IPS-20b (cell line): ENCODE measurements around the gene ADAP1.

ENCODE experiments used
- H3K27ac ChIP-seq: one replicate; pipeline ENCODE4 v1.5.1; 2013; ENCODE audit warnings: low read length
- H3K27me3 ChIP-seq: 2 replicates; pipeline ENCODE4 v1.6.1; 2013; ENCODE audit warnings: mild to moderate bottlenecking, low read length, inconsistent platforms; ENCODE audit not compliant: insufficient read depth
- H3K36me3 ChIP-seq: 2 replicates; pipeline ENCODE4 v1.6.1; 2013; ENCODE audit warnings: low read depth, mild to moderate bottlenecking, inconsistent platforms, low read length, moderate library complexity; ENCODE audit not compliant: insufficient read depth
- H3K4me1 ChIP-seq: 2 replicates; pipeline ENCODE4 v1.6.1; 2013; ENCODE audit warnings: mild to moderate bottlenecking, control low read depth, inconsistent platforms, low read length, moderate library complexity; ENCODE audit not compliant: insufficient read depth
- H3K4me3 ChIP-seq: 2 replicates; pipeline ENCODE4 v1.5.1; 2013; ENCODE audit warnings: mild to moderate bottlenecking, low read length, inconsistent platforms
- H3K9ac ChIP-seq: 2 replicates; pipeline ENCODE4 v1.6.1; 2013; ENCODE audit warnings: low read depth, mild to moderate bottlenecking, inconsistent platforms, low read length, moderate library complexity
- H3K9me3 ChIP-seq: 2 replicates; pipeline ENCODE4 v1.6.1; 2013; ENCODE audit warnings: mild to moderate bottlenecking, low read depth, low read length, inconsistent platforms; ENCODE audit not compliant: insufficient read depth

Gene ADAP1

DNA sequence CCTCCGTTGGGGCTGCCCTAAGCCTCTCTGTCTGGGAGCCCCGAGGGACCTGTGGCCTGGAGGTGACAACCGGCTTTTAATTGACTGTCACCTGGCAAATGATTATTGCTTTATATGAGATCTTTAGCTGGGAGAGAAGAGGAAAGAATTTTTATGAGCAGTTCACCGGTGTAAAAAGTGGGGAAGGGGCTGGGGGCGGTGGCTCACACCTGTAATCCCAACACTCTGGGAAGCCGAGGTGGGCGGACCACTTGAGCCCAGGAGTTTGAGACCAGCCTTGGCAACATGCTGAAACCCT lies 23.5 kb upstream of the ADAP1 start:
- no peak overlapping the region for H3K9ac ChIP-seq
- H3K4me1 ChIP-seq = no peaks in the 10 kb centered on the region
- H3K4me3 ChIP-seq = no peak overlapping the region
- H3K27ac ChIP-seq = no peak overlapping the region
- H3K9me3 ChIP-seq = no peaks in the 10 kb centered on the region
- H3K27me3 ChIP-seq = no peaks in the 10 kb centered on the region
- H3K36me3 ChIP-seq = peaks cover 4% of the 10 kb centered on the region

DNA sequence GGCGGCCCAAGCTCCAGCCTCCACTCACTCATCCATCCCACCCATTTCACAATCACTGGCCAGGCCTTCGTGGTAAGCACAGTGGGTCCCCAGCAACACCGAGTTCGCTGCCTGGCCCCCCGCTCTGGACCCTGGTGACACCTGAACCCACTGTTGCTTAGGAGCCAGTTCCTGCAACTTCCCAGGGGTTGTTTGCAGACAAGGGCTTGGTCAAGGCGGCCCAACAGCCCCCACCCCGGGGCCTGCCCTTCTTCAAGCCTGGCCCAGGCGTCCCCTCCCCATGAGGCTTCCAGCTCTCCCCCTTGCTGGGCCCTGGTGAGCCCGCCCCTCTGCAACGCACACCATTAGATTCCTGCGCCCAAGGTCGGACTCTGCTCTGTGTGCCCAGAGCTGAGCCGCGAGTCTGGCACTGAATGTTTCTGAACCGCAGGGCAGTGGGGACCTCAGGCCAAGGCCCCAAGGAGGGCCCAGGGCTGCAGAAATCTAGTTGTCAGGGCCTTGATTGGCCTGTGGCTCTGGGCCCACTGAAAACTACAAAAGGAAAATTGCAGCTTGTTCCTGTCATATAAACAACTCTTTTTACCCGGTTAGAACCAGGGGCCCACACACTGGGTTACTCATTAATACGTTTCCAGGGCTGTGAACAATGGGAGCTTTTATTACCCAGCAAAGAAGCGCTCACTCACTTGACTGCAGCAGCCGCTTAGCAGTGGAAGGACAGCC lies 23.0 kb upstream of the ADAP1 start:
- H3K36me3 ChIP-seq = peaks cover 9% of the 10 kb centered on the region
- H3K4me1 ChIP-seq = no peaks in the 10 kb centered on the region

DNA sequence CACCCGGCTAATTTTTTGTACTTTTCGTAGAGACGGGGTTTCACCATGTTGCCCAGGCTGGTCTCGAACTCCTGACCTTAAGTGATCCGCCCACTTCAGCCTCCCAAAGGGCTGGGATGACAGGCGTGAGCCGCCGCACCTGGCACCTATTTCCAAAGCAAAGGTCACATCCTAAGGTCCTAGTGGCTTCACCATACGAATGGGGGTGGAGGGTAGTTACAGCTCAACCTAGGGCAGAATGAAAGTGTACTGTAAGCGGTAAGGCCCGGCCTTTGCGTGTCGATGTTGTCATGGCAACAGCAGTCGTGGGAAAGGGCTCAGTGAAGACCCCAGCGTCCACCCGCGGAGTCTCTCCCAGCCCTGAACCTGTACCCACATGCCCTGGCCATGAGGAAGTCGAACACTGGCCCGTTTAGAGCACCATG lies 22.4 kb upstream of the ADAP1 start:
- no peak overlapping the region for H3K9ac ChIP-seq
- peaks cover 15% of the 10 kb centered on the region for H3K36me3 ChIP-seq
- no peaks in the 10 kb centered on the region for H3K4me1 ChIP-seq
- H3K9me3 ChIP-seq = no peaks in the 10 kb centered on the region
- no peaks in the 10 kb centered on the region for H3K27me3 ChIP-seq
- no peak overlapping the region for H3K4me3 ChIP-seq
- no peak overlapping the region for H3K27ac ChIP-seq

More for the DNA sequence above, 23.0 kb upstream of the ADAP1 start:
- Histone ChIP-seq H3K27ac (no peak overlapping the region), H3K9me3 (no peaks in the 10 kb centered on the region), H3K9ac (no peak overlapping the region), H3K4me3 (no peak overlapping the region), H3K27me3 (no peaks in the 10 kb centered on the region)

DNA sequence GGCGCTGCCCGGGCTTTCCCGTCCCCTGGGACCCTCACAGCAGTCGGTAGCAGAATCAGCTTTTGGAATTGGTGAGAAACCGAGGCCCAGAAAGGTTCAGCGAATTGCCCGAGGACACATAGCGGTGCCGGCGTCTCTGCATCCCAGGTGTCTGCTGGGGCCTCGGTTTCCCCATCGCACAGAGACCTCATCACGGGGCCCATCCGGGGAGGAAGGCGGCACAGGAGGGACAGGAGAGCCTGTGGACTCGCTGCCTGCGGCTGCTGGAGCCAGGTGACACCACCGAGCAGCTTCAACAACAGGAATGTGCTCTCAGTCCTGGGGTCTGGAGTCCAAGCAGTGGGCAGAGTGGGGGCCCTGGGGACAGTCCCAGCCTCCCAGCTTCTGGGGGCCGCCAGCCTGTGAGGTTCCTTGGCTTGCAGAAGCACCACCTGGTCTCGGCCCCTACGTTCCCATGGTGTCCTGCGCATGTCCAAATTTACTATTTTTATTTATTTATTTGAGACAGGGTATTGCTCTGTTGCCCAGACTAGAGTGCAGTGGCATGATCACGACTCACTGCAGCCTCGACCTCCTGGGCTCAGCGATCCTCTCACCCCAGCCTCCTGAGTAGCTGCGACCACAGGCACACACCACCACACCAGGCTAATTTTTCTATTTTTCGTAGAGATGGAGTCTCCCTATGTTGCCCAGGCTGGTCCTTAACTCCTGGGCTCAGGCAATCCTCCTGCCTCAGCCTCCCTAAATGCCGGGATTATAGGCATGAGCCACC lies 21.4 kb upstream of the ADAP1 start:
- Histone ChIP-seq H3K9ac (peak overlapping the region; percentile 56; the same call in 1 of the 2 replicates), H3K9me3 (no peaks in the 10 kb centered on the region), H3K36me3 (peaks cover 21% of the 10 kb centered on the region), H3K27me3 (no peaks in the 10 kb centered on the region), H3K4me1 (no peaks in the 10 kb centered on the region), H3K27ac (no peak overlapping the region), H3K4me3 (peak overlapping the region; percentile 61; the same call in 1 of the 2 replicates)

DNA sequence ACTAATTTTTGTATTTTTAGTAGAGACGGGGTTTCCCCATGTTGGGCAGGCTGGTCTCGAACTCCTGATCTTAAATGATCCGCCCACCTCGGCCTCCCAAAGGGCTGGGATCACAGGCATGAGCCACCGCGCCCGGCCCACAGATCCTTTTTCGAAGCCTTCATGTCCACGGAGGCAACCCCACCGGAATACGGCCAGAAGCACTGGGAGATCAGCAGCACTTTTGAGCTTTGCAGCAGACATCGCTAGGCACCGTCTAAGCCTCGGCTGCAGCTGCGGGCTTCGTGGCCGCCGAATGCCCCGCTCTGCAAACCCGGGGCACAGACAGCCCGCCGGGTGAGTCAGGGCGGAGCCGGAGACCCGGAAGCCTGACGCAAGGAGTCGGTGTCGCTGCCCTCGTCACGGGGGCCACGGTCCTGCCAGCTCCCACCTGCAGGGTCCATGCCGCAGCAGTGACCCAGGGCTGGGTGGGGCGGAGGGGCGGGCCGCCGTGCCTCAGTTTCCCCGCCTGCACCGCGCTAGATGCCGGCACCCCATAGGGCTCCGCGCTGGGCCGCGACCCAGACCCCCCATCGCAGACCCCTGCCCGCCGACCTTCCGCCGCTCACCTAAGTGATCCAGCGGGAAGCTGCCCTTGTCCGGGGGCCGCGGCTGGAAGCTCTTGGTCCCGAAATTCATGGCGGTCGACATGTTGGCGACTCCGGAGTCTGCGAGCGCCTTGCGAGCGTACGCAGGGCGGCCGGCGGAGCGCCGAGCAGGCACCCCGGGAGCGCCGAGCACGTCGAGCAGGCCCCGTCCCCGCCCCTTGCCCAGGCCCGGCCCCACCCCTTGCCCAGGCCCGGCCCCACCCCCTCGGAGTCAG lies 20.6 kb upstream of the ADAP1 start, which contains the start of gene COX19:
TSS of gene COX19 (minus strand) at position 730 of the 862 bp plus-strand sequence. CDS start at position 690, 40 bp downstream.
- H3K4me1 ChIP-seq = no peaks in the 10 kb centered on the region
- H3K36me3 ChIP-seq = peaks cover 25% of the 10 kb centered on the region
- H3K27me3 ChIP-seq = no peaks in the 10 kb centered on the region
- H3K4me3 ChIP-seq = peak within 1 kb of the TSS; percentile 93
- H3K9ac ChIP-seq = peak within 1 kb of the TSS; percentile 88
- H3K27ac ChIP-seq = no peak within 1 kb of the TSS
- H3K9me3 ChIP-seq = no peaks in the 10 kb centered on the region

DNA sequence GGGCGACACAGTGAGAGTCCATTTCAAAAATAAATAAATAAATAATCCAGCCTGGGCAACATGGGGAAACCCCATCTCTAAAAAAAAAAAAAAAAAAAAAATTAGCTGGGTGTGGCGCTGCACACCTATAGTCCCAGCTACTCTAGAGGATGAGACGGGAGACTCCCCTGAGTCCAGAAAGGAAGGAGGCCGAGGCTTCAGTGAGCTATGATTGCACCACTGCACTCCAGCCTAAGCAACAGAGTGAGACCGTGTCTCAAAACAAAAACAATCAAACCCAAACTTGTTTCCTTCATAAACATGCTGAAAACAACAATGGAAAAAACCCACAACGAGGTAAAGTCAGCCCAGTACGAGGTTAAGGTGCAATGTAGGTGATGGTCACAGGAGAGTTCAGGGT lies 19.7 kb upstream of the ADAP1 start:
- Histone ChIP-seq H3K27me3 (no peaks in the 10 kb centered on the region), H3K9me3 (no peaks in the 10 kb centered on the region), H3K4me1 (no peaks in the 10 kb centered on the region), H3K4me3 (peak overlapping the region; percentile 93), H3K27ac (no peak overlapping the region), H3K9ac (peak overlapping the region; percentile 88; the same call in 1 of the 2 replicates), H3K36me3 (peaks cover 32% of the 10 kb centered on the region)

DNA sequence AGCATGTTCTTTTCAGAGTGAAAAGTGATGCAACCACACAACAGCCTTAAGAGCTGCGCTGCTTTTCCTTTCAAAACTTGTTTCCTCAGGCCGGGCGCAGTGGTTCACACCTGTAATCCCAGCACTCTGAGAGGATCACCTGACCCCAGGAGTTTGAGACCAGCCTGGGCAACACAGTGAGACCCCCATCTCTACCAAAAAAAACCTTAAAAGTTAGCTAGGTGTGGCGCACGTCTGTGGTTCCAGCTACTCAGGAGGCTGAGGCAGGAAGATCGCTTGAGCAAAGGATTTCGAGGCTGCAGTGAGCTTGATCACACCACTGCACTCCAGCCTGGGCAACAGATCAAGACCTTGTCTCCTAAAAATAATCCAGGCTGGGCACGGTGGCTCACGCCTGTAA lies 18.8 kb upstream of the ADAP1 start:
- Histone ChIP-seq H3K36me3 (peaks cover 41% of the 10 kb centered on the region), H3K27ac (no peak overlapping the region), H3K9me3 (no peaks in the 10 kb centered on the region), H3K27me3 (no peaks in the 10 kb centered on the region), H3K4me3 (no peak overlapping the region), H3K9ac (no peak overlapping the region), H3K4me1 (no peaks in the 10 kb centered on the region)

DNA sequence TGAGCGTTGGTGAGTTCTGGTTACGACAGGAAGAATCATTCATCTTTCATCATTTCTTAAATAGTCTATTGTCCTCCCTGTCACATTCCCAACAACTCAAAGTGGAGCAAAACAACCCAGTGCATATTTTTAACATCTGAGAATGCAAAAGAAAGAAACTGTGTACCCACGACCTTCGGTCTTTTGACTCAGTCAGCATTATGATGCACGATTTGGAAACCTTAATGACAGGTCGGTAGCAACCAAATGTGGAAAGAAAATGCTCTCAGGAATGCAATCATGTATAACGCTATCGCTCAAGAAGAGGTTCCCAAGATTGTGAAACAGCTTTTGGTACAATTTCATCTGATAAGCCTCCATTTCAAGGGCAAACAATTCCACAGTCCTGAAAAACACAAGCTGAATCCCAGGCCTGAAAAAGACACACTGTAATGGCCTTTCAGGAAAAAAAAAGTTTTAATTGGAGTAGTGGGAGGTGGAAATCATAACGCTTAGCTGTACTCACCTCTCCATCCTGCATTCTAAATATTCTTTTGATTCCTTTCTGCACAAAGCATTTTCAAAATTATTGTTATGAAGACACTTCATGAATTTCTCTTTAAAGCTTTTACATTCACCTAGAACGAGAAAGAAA lies 18.3 kb upstream of the ADAP1 start:
- H3K27ac ChIP-seq = no peak overlapping the region
- no peak overlapping the region for H3K9ac ChIP-seq
- H3K36me3 ChIP-seq = peaks cover 46% of the 10 kb centered on the region
- H3K9me3 ChIP-seq = no peaks in the 10 kb centered on the region
- H3K4me3 ChIP-seq = no peak overlapping the region
- H3K27me3 ChIP-seq = no peaks in the 10 kb centered on the region
- no peaks in the 10 kb centered on the region for H3K4me1 ChIP-seq

DNA sequence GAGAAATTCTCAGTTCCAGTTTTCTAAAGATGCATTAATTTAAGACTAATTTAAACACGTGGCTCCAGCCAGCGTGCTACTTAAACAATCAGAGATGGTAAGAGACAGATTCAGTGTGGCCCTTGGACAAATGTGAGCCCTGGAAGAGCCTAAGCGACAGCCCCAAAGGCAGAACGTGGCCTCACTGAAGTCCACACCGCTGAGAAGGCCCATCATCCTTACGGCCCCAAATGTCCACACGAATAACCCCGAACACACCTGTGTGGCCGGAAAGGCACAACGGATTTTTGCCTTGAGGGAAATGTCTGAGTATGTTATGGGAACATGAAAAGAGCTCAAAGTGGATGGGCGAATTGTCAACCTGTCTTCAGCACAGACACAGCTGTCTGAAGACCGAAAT lies 17.6 kb upstream of the ADAP1 start:
- H3K27ac ChIP-seq = no peak overlapping the region

DNA sequence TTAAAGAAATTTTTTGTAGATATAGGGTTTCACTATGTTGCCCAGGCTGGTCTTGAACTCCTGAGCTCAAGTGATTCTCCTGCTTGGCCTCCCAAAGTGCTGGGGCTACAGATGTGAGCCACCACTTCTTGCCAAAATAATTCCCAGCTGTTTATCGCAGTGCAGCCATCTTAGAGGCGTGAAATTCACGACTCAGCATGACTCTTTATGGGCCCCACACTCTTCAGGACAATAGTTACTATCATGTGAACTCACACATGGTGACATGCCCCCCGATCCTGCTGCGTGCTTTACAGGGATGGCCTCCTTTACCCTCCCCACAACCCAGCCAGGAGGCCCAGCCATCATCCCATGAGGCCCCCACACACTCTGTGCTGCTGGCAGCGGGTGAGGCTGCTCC lies 16.3 kb upstream of the ADAP1 start:
- H3K9ac ChIP-seq = no peak overlapping the region; the same call in 1 of the 2 replicates
- no peaks in the 10 kb centered on the region for H3K9me3 ChIP-seq
- no peak overlapping the region for H3K27ac ChIP-seq
- H3K4me1 ChIP-seq = no peaks in the 10 kb centered on the region
- H3K36me3 ChIP-seq = peaks cover 53% of the 10 kb centered on the region
- H3K27me3 ChIP-seq = no peaks in the 10 kb centered on the region
- no peak overlapping the region for H3K4me3 ChIP-seq

More for the DNA sequence above, 17.6 kb upstream of the ADAP1 start:
- H3K4me1 ChIP-seq = no peaks in the 10 kb centered on the region
- no peak overlapping the region for H3K9ac ChIP-seq
- no peaks in the 10 kb centered on the region for H3K27me3 ChIP-seq
- H3K36me3 ChIP-seq = peaks cover 53% of the 10 kb centered on the region
- no peak overlapping the region for H3K4me3 ChIP-seq
- no peaks in the 10 kb centered on the region for H3K9me3 ChIP-seq

DNA sequence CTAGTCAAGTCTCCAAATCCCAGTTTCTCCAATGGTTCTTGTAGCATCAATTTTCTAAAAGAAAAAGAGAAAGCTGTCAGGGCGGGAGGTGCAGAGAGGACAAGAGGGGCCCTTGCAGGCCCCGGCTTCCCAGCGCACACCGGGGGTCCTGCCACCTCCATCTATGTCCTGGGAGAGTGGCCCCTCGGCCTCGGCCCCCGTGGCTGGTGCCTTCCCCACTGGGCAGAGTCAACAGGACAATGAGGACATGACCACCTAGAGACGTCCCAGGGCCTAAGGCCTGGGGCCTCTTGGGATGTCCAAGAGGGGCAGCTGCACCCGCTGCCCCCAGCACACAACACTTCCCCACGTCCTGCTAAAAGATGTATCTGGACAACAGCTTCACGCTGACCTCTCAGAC lies 14.9 kb upstream of the ADAP1 start:
- no peak overlapping the region for H3K9ac ChIP-seq
- H3K27ac ChIP-seq = no peak overlapping the region
- H3K4me1 ChIP-seq = no peaks in the 10 kb centered on the region
- H3K27me3 ChIP-seq = no peaks in the 10 kb centered on the region
- H3K9me3 ChIP-seq = no peaks in the 10 kb centered on the region
- H3K36me3 ChIP-seq = peaks cover 53% of the 10 kb centered on the region
- no peak overlapping the region for H3K4me3 ChIP-seq
